CD8-positive, alpha-beta memory T cell (primary cell): ENCODE data around the gene CEP135. TPM values are rescaled to one million over a fixed set of nuclear protein-coding genes. Genes with fewer than 3 reads are reported as not detected.
"Not testable (repeated sequence)": the region's sequence is repeated elsewhere in the genome, so short reads cannot be mapped to it uniquely, and the experiment has no call there.

Experiments used
- CTCF ChIA-PET: fragments of 350-600 bp; sonication (Branson Sonifier 250); formaldehyde crosslinking; loops from one replicate; lab custom pipeline; 2021; ENCODE audit warnings: antibody characterized with exemption; lab: Charles Lee
- POLR2A ChIA-PET: fragments of 350-600 bp; sonication (Branson Sonifier 250); formaldehyde crosslinking; loops from one replicate; lab custom pipeline; 2021; ENCODE audit warnings: antibody characterized with exemption; lab: Charles Lee
- DNase-seq, 5 donors: peaks; one replicate each; pipeline versions ENCODE4 v3.0.0 to v3.0.0-alpha.2; 2020 to 2022; ENCODE audit warnings: mixed read lengths in 1 of 5
- H3K27ac ChIP-seq: one replicate; pipeline ENCODE4 v1.7.0; 2013; ENCODE audit warnings: low read depth, mild to moderate bottlenecking, low read length, moderate library complexity
- H3K27me3 ChIP-seq: 2 replicates; pipeline ENCODE4 v1.7.0; 2013; ENCODE audit warnings: low read length, mild to moderate bottlenecking; ENCODE audit not compliant: insufficient read depth, poor library complexity, severe bottlenecking
- H3K36me3 ChIP-seq: 2 replicates; pipeline ENCODE4 v1.7.0; 2013; ENCODE audit warnings: mild to moderate bottlenecking, low read length, moderate library complexity; ENCODE audit not compliant: insufficient read depth
- H3K4me1 ChIP-seq: 2 replicates; pipeline ENCODE4 v1.7.0; 2013; ENCODE audit warnings: mild to moderate bottlenecking, low read length, moderate library complexity; ENCODE audit not compliant: insufficient read depth
- H3K4me3 ChIP-seq: 2 replicates; pipeline ENCODE4 v1.7.0; 2013; ENCODE audit warnings: mild to moderate bottlenecking, low read length
- H3K9me3 ChIP-seq: 2 replicates; pipeline ENCODE4 v1.7.0; 2013; ENCODE audit warnings: mild to moderate bottlenecking, low read length
- H3K27ac Mint-ChIP-seq, 8 donors: one replicate each; pipeline ENCODE4 v1.8.0; 2020 to 2021; ENCODE audit warnings: mixed read lengths in 8 of 8, mild to moderate bottlenecking in 6 of 8, inconsistent platforms in 3 of 8, moderate library complexity in 3 of 8
- H3K27me3 Mint-ChIP-seq, 2 donors: one replicate each; pipeline ENCODE4 v1.8.0; 2020 to 2021; ENCODE audit warnings: mixed read lengths in 2 of 2, mild to moderate bottlenecking in 1 of 2, moderate library complexity in 1 of 2
- H3K36me3 Mint-ChIP-seq, 3 donors: one replicate each; pipeline ENCODE4 v1.8.0; 2020 to 2021; ENCODE audit warnings: mixed read lengths in 3 of 3, inconsistent platforms in 1 of 3, mild to moderate bottlenecking in 1 of 3
- H3K4me1 Mint-ChIP-seq, 3 donors: one replicate each; pipeline ENCODE4 v1.8.0; 2020 to 2021; ENCODE audit warnings: mixed read lengths in 3 of 3, inconsistent platforms in 1 of 3, mild to moderate bottlenecking in 1 of 3
- H3K4me3 Mint-ChIP-seq, 7 donors: one replicate each; pipeline ENCODE4 v1.8.0; 2020 to 2021; ENCODE audit warnings: mixed read lengths in 7 of 7, mild to moderate bottlenecking in 6 of 7, moderate library complexity in 4 of 7, inconsistent platforms in 2 of 7
- H3K9me3 Mint-ChIP-seq, 5 donors: one replicate each; pipeline ENCODE4 v1.8.0; 2020 to 2022; ENCODE audit warnings: mixed read lengths in 5 of 5, mild to moderate bottlenecking in 3 of 5, moderate library complexity in 2 of 5, inconsistent platforms in 1 of 5
- polyA plus RNA-seq: library from polyadenylated mRNA; unstranded; fragments of 300-500 nt; fragmentation: Illumina TruSeq; gene quantifications from one replicate; pipeline ENCODE4 v1.2.3, GENCODE V29; 2021
- total RNA-seq, 2 experiments: library from RNA; stranded (reverse); gene quantifications; one replicate each; pipeline ENCODE4 v1.2.3, GENCODE V29; 2021

CEP135 gene
- total and polyA plus RNA-seq, 3 experiments from 2014 or later, result 8.3 to 16.1 (median 15.8) TPM

- H3K27ac Mint-ChIP-seq, result no peak overlapping the region
- no peak overlapping the region for H3K27ac ChIP-seq
- peaks cover 5% of the 10 kb centered on the region for H3K36me3 ChIP-seq
- no peaks in the 10 kb centered on the region for H3K9me3 Mint-ChIP-seq
- no peak overlapping the region for H3K4me3 ChIP-seq
- DNase-seq, result no peak
- H3K27me3 Mint-ChIP-seq, result no peaks in the 10 kb centered on the region
- H3K4me1 ChIP-seq, result no peaks in the 10 kb centered on the region
- ChIA-PET POLR2A (no interaction called here), CTCF (interaction anchor here (2.2 kb wide), 1 partner anchor 17 kb away, joined by 7 read pairs; the partner anchor contains the start of gene CEP135)
- H3K9me3 ChIP-seq, result no peaks in the 10 kb centered on the region
- no peak overlapping the region for H3K4me3 Mint-ChIP-seq
- peaks cover 0 to 4% (median 3%) of the 10 kb centered on the region in 3 donors for H3K4me1 Mint-ChIP-seq
- H3K27me3 ChIP-seq, result no peaks in the 10 kb centered on the region
- peaks cover 17 to 62% (median 35%) of the 10 kb centered on the region in 3 donors for H3K36me3 Mint-ChIP-seq
Measured at GRCh38 chr4:55965585-55965984, 16.8 kb downstream of the CEP135 start.

GRCh38 chr4:55966324-55966723, 17.6 kb downstream of the CEP135 start:
- CTCF ChIA-PET, result interaction anchor here (2.2 kb wide), 1 partner anchor 17 kb away, joined by 7 read pairs; the partner anchor contains the start of gene CEP135
- H3K27ac ChIP-seq, result not testable (repeated sequence)

DNA sequence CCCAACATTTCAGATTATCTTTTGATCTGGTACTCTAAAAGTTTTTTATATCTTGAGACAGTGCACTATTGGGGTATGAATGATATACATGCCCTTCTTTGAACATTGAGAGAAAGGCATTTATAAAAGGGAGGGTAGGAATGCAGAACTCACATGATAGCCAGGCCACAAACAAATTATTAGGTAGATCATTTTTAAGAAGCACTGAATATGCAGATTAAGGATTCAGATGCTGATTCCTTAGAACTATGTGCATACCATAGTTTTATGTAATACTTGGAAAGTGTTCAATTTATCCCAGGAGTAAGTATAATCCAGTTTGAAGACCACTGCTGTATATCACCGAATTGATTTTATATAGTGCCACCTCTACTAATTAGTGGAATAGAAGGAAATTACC, 18.6 kb downstream of the CEP135 start:
- Mint-ChIP-seq H3K27me3 (no peaks in the 10 kb centered on the region), H3K36me3 (peaks cover 21 to 62% (median 34%) of the 10 kb centered on the region in 3 donors), H3K9me3 (no peaks in the 10 kb centered on the region), H3K27ac (no peak overlapping the region), H3K4me3 (no peak overlapping the region), H3K4me1 (peaks cover 0 to 4% (median 2%) of the 10 kb centered on the region in 3 donors)
- no peak for DNase-seq
- ChIA-PET POLR2A (no interaction called here), CTCF (no interaction called here)
- Histone ChIP-seq H3K36me3 (peaks cover 12% of the 10 kb centered on the region), H3K4me3 (no peak overlapping the region), H3K9me3 (no peaks in the 10 kb centered on the region), H3K27ac (no peak overlapping the region), H3K4me1 (no peaks in the 10 kb centered on the region), H3K27me3 (no peaks in the 10 kb centered on the region)

More at GRCh38 chr4:55966324-55966723, 17.6 kb downstream of the CEP135 start:
- H3K9me3 Mint-ChIP-seq, H3K4me3 Mint-ChIP-seq, H3K9me3 ChIP-seq, H3K36me3 ChIP-seq, H3K4me3 ChIP-seq, H3K27me3 ChIP-seq, DNase-seq, POLR2A ChIA-PET, H3K27me3 Mint-ChIP-seq, H3K27ac Mint-ChIP-seq, H3K4me1 Mint-ChIP-seq, H3K4me1 ChIP-seq: not testable (repeated sequence)
- H3K36me3 Mint-ChIP-seq, result peaks cover 18 to 59% (median 35%) of the 10 kb centered on the region in 3 donors

DNA sequence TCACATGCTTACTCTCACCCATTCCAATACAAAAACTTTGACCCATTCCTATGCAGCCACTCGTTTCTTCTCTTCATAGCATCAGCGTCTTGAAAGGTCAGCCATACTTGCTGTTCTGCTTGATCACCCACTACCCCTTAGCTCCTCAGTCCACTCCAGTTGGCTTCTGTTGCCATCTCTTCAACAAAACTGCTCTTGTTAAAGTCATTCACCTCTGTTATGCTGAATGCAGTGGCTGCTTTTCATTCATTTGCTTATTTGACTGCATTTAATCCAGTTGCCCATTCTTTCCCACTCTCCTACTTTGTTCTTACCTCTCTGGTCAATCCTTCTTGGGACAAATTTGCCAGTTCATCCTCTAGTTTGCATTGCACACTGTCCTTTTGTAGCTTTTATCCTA, 24.9 kb downstream of the CEP135 start:
- H3K27ac Mint-ChIP-seq, result no peak overlapping the region

DNA sequence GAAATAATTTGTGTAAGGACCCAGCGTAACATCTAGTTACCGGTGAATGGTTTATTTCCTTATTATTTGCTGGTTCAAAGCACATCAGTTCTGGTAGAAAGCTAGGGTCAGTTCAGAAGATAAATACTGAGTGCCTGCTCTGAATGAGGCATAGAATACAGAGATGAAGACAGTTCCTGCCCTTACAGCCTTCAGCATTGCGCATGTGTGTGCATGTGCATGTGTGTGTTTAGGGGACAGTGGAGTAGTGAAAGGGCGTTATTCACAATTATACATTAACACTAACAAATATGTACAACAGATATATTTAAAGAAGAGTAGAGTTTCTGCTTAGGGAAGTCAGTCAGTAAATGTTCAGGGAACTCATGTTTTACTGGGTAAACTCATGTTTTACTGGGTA, 29.1 kb downstream of the CEP135 start:
- POLR2A ChIA-PET, result no interaction called here

More for the DNA sequence above, 24.9 kb downstream of the CEP135 start:
- Histone ChIP-seq H3K4me1 (no peaks in the 10 kb centered on the region), H3K4me3 (no peak overlapping the region), H3K27me3 (no peaks in the 10 kb centered on the region), H3K9me3 (no peaks in the 10 kb centered on the region), H3K36me3 (peaks cover 9% of the 10 kb centered on the region), H3K27ac (no peak overlapping the region)
- Mint-ChIP-seq H3K9me3 (no peaks in the 10 kb centered on the region), H3K27me3 (peaks cover 0 to 2% of the 10 kb centered on the region in 2 donors), H3K4me1 (no peaks in the 10 kb centered on the region), H3K4me3 (no peak overlapping the region), H3K36me3 (peaks cover 16 to 59% (median 20%) of the 10 kb centered on the region in 3 donors)
- CTCF ChIA-PET, result no interaction called here
- POLR2A ChIA-PET, result no interaction called here
- no peak for DNase-seq

GRCh38 chr4:55979562-55979961, 30.8 kb downstream of the CEP135 start:
- peak overlapping the region in 1 of 8 donors; percentile 7 for H3K27ac Mint-ChIP-seq
- H3K27ac ChIP-seq, result no peak overlapping the region
- H3K36me3 Mint-ChIP-seq, result peaks cover 24 to 69% (median 29%) of the 10 kb centered on the region in 3 donors
- H3K4me1 ChIP-seq, result no peaks in the 10 kb centered on the region
- H3K9me3 Mint-ChIP-seq, result no peaks in the 10 kb centered on the region
- H3K27me3 Mint-ChIP-seq, result no peaks in the 10 kb centered on the region
- no peaks in the 10 kb centered on the region for H3K27me3 ChIP-seq
- DNase-seq, result no peak
- ChIA-PET CTCF (no interaction called here), POLR2A (no interaction called here)
- peaks cover 5% of the 10 kb centered on the region for H3K36me3 ChIP-seq
- no peak overlapping the region for H3K4me3 Mint-ChIP-seq
- H3K4me1 Mint-ChIP-seq, result no peaks in the 10 kb centered on the region
- H3K9me3 ChIP-seq, result no peaks in the 10 kb centered on the region
- H3K4me3 ChIP-seq, result no peak overlapping the region

More for the DNA sequence above, 29.1 kb downstream of the CEP135 start:
- no peak overlapping the region for H3K27ac Mint-ChIP-seq
- H3K27me3 ChIP-seq, result no peaks in the 10 kb centered on the region
- no peak overlapping the region for H3K27ac ChIP-seq
- no peaks in the 10 kb centered on the region for H3K9me3 ChIP-seq
- H3K4me1 Mint-ChIP-seq, result no peaks in the 10 kb centered on the region
- peaks cover 5% of the 10 kb centered on the region for H3K36me3 ChIP-seq
- DNase-seq, result no peak
- CTCF ChIA-PET, result no interaction called here
- H3K4me3 ChIP-seq, result no peak overlapping the region
- peaks cover 15 to 69% (median 29%) of the 10 kb centered on the region in 3 donors for H3K36me3 Mint-ChIP-seq
- H3K4me3 Mint-ChIP-seq, result no peak overlapping the region
- H3K4me1 ChIP-seq, result no peaks in the 10 kb centered on the region
- H3K27me3 Mint-ChIP-seq, result peaks cover 0 to 2% of the 10 kb centered on the region in 2 donors
- no peaks in the 10 kb centered on the region for H3K9me3 Mint-ChIP-seq

DNA sequence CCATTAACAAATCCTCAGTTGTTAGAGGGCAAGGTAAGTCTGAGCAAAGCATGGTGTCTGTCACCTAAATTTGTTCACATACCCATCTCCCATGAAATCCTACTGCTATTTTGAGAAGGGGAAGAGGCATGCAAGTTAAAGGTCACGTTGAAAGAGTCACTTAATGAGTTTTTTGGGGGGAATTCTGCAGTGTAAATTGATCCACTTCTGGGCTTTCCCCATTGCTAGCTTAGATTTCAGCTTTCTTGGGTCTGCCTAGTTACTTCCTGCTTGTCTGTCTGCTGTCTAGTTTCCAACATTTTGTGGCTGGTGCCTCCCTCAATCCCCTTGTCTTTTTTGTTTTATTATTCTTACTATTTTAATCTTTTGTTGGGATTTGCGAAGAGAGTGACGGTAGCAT, 32.0 kb downstream of the CEP135 start:
- Histone ChIP-seq H3K4me3 (no peak overlapping the region), H3K9me3 (no peaks in the 10 kb centered on the region), H3K36me3 (peaks cover 5% of the 10 kb centered on the region), H3K4me1 (no peaks in the 10 kb centered on the region), H3K27ac (no peak overlapping the region), H3K27me3 (no peaks in the 10 kb centered on the region)
- DNase-seq, result no peak
- Mint-ChIP-seq H3K4me1 (no peaks in the 10 kb centered on the region), H3K36me3 (peaks cover 17 to 68% (median 26%) of the 10 kb centered on the region in 3 donors), H3K27me3 (no peaks in the 10 kb centered on the region), H3K4me3 (no peak overlapping the region), H3K27ac (peak overlapping the region in 1 of 8 donors; percentile 43), H3K9me3 (no peaks in the 10 kb centered on the region)
- ChIA-PET CTCF (no interaction called here), POLR2A (no interaction called here)

DNA sequence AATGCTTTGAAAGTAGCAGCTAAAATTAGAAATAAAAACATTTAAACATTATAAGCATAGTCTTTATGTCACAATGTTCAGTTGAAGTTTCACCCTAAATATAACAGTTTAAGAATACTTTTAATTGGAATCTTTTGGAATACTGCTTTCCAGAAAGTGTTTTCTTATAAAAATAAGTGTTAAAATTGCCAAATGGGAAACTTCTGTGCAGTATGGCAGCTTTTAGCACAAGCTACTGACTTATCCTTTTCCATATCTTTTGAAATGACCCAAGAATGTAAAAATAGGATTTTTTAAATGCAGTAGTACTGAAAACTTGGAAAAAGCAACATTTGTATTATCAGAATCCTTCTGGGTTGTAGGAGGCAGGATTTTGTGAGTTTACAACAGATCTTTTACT, 34.2 kb downstream of the CEP135 start:
- DNase-seq, result no peak
- H3K27me3 Mint-ChIP-seq, result no peaks in the 10 kb centered on the region
- no peak overlapping the region for H3K27ac Mint-ChIP-seq
- Histone ChIP-seq H3K36me3 (peaks cover 13% of the 10 kb centered on the region), H3K4me1 (no peaks in the 10 kb centered on the region), H3K9me3 (no peaks in the 10 kb centered on the region), H3K4me3 (no peak overlapping the region), H3K27me3 (no peaks in the 10 kb centered on the region), H3K27ac (no peak overlapping the region)
- H3K36me3 Mint-ChIP-seq, result peaks cover 17 to 75% (median 37%) of the 10 kb centered on the region in 3 donors
- H3K4me1 Mint-ChIP-seq, result no peaks in the 10 kb centered on the region
- H3K4me3 Mint-ChIP-seq, result no peak overlapping the region
- CTCF ChIA-PET, result no interaction called here
- POLR2A ChIA-PET, result no interaction called here
- H3K9me3 Mint-ChIP-seq, result no peaks in the 10 kb centered on the region
